HG03575 (cell line): Measurements from ENCODE around the gene SRP68.
"Not testable (repeated sequence)": the region's sequence is repeated elsewhere in the genome, so short reads cannot be mapped to it uniquely, and the experiment has no call there.

Source experiments
- ATAC-seq: cut with Tn5 transposase; IDR thresholded peaks from one replicate; pipeline ENCODE4 v1.9.1; 2021; ENCODE audit not compliant: unreplicated experiment, insufficient number of reproducible peaks, low FRiP score; ENCODE audit errors: extremely low read depth

SRP68 gene

DNA sequence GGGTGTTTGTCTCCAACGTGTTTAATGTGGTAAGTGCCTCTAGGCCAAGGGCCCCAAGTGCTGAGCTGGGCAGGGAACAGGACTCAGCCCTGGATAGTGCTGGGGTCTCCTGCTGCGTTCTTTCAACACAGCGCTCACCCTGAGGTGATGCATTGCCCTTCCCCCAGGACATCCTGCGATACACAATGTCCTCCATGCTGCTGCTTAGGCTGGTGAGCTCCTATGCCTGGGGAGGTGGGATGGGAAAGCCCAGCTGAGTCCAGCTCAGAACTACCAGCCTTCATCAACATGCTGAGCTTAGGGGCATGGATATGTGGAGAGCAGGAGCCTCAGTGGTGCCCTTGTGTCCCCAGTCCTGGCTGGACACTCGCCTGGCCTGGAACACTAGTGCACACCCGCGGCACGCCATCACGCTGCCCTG, 7.2 kb upstream of the SRP68 start:
- no peak for ATAC-seq

DNA sequence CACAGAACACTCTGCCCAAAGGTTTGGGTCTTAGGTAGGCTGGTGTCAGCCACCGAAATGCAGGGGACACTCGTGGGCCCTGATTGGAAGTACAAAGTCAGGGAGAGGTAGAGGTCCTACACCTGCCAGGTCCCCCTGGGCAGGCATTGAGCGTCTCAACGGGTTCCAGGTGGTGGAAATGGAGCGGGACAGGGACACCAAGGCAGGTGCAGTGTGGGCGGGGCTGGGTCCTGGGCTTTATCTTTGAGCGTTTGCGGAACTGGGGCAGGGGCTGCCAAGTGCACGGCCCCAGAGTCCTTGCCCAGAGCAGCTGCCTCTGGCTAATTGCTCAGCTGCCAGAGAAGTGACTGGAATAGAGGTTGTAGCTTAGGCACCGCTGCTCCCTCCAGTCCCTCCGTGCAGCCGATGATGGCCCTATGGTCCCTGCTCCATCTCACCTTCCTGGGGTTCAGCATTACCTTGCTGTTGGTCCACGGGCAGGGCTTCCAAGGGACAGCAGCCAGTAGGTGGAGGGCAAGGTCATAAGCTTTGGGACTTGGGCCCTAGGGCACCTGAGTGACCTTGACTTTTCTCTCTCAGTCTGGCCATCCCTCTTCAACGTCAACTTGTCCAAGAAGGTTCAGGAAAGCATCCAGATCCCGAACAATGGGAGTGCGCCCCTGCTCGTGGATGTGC, 6.7 kb upstream of the SRP68 start, which contains the start of gene ZACN:
Gene ZACN (plus strand): TSS at position 323 of the 675 bp plus-strand sequence. CDS start 83 bp downstream, at position 406.
- no peak for ATAC-seq

DNA sequence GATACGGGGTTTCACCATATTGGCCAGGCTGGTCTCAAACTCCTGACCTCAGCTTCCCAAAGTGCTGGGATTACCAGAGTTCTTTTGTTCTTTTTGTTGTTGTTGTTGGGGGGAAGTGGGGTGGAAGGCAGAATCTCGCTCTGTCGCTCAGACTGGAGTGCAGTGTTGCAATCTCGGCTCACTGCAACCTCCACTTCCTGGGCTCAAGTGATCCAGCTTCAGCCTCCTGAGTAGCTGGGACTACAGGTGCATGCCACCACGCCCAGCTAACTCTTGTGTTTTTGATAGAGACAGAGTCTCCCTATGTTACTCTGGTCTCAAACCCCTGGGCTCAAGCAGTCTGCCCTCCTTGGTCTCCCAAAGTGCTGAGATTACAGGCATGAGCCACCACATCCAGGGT, 6.1 kb upstream of the SRP68 start:
- not testable (repeated sequence) for ATAC-seq

DNA sequence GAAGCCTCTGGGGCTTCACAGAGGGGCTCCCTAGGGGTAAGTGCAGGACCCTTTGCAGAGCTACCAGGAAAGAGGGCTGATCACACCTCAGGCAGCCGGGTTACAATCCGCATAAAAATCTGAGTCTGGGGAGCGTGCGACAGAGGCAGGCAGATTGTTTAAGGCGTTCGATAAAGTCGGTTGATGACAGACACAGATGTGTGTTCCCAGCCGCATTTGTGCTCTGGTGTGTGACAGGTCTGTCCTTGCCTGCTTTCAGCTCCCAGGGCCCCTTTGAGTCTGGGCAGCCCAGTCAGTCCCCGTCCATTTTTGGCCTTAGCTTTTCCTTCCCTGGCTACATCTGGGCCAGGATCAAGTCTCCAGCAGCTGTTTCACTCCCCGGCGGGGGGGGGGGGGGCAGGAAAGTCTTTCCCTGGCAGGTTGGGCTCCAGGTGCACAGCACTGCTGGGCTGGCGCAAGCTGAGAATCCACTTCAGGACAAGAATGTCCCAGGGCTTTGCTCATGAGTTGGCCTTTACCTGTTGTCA, 5.3 kb upstream of the SRP68 start:
- no peak for ATAC-seq

DNA sequence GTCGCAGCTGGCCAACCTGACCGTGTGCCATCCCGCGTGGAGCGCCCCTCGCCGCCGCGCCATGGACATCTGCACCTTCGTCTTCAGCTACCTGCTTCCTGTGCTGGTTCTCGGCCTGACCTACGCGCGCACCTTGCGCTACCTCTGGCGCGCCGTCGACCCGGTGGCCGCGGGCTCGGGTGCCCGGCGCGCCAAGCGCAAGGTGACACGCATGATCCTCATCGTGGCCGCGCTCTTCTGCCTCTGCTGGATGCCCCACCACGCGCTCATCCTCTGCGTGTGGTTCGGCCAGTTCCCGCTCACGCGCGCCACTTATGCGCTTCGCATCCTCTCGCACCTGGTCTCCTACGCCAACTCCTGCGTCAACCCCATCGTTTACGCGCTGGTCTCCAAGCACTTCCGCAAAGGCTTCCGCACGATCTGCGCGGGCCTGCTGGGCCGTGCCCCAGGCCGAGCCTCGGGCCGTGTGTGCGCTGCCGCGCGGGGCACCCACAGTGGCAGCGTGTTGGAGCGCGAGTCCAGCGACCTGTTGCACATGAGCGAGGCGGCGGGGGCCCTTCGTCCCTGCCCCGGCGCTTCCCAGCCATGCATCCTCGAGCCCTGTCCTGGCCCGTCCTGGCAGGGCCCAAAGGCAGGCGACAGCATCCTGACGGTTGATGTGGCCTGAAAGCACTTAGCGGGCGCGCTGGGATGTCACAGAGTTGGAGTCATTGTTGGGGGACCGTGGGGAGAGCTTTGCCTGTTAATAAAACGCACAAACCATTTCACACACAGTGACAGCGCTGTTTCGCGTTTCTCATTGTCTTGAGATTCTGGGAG, 4.7 kb upstream of the SRP68 start:
- no peak for ATAC-seq

DNA sequence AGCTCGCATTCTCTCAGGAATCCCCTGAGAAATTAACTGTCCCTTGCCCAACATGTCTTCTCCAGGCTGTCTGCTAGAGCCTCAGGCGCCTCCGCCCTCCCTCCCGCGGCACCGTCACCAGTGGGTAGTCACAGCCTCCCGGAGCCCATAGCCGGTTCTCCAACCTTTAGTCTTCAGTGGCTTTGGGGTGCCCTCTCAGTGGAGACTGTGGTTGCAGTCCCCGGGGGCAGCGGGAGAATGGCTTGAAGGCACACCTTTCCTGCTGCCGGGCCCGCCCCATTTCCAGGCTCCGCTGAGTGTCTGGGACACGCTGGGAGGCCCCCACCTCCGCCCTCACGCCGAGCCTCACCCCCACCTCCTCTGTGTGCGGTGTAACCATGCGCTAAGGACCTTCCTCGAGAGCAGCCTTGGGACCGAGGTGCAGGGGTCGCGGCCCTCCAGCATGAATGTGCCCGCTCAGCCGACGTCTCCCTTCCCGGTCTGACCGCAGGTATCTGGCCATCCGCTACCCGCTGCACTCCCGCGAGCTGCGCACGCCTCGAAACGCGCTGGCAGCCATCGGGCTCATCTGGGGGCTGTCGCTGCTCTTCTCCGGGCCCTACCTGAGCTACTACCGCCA, 3.9 kb upstream of the SRP68 start:
- no peak for ATAC-seq

DNA sequence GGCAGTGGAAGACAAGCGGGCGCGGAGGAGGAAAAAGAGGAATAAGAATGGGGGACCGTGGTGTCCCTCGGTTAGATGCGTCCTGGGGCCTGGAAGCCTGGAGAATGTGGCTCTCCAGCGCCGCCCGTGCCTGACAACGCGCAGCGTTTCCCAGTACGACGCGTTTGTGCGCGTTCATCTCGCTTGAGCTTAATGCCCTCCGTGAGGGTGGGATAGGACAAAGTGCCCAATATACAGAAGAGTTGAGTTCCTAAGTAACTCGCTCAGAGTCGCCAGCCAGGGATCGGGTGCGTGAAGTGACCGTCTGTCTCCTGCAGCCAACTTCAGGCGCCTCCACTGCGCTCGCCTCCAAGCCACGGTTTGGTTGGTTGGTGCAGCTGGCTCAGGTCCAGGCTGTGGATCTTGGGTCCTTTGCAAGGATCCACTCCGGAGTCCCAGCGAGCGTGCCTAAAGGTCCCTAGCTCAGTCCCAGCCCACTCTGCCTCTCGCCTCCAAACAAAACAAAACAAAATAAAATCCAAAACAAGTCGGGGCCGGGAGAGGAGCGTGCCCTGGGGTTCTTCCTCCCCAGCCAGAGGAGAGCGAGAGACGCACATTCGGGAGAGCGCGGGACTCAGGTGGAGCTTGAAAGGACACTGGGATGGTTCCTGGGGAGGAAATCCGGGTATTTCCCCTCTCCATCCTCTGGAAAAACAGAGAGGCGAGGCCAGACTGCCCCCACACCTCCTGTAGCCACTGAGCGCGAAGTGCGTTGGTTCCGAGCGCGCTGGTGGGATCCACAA, 3.2 kb upstream of the SRP68 start:
- ATAC-seq = no peak

DNA sequence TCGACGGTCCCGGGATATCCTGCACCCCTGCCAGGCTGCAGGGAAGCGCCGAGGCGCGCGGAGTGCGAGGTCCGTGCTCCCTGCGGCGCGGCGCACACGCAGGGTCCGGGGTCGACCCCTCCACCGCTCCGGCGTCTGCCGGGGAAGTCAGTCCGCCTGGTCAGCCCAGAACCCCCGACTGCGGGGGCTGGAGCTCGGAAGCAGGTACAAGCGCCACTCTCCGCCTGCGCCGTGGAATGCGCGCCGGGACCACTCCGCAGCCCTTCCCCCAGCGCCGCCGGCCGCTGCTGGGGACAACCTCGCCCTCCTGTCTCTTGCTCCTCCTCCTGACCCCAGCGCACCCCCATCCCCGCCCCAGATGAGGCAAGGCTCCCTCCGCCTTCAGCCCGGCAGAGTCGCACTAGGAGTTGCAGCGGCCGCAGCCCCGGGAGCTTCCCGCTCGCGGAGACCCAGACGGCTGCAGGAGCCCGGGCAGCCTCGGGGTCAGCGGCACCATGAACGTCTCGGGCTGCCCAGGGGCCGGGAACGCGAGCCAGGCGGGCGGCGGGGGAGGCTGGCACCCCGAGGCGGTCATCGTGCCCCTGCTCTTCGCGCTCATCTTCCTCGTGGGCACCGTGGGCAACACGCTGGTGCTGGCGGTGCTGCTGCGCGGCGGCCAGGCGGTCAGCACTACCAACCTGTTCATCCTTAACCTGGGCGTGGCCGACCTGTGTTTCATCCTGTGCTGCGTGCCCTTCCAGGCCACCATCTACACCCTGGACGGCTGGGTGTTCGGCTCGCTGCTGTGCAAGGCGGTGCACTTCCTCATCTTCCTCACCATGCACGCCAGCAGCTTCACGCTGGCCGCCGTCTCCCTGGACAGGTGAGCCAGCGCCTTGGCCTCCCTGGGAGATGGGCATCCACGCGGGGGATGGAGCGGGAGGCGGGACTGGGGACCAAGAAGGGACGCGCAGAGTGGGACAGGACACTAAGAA, 2.4 kb upstream of the SRP68 start, which contains the start of gene GALR2:
Gene GALR2 (plus strand): TSS at position 392 of the 974 bp plus-strand sequence. CDS start 103 bp downstream, at position 495.
- ATAC-seq = no peak

DNA sequence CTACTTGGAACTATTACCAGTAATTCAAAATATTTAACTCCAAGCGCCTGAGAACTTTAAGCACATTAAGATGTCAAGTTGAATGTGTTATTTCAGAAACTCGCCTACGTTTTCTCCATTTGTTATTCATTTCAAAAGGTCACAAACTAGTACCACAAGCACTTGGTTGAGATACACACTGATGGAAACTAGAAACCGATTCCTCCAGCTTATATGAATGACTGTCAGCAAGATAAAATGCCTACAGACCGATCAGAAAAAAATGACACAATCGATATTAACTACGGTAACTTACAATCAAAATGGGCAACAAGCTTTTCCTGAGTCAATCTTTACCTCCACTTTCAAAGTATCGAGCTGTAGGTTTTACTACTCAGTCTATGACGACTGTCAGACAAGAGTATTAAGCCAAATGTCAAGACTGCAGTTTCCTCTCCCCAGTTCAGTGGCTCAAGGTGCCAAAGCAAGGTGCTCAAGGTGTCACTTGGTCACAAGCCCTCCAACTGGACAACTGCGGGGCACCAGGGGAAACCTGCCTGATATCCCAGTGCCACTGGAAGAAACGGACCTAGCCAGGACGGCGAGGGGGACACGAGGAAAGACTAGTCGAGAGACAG, 678 bp downstream of the SRP68 start:
- ATAC-seq = no peak

DNA sequence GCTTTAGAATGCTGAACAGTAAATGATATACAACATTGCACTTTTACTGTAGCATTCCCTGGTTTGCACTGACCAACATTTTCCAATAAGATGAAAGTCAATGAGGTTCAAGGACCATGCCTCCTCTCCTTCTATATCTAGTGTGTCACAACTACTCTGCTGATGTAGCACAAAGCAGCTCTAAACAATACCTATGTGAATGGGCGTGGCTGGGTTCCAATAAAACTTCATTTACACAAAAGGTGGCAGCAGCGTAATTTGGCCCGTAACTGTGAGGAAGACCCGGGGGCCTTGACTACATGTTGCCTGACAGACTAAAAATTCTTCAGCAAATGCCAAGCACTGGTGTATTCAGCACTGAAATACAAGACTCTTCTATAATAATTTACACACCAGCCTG, 6.5 kb downstream of the SRP68 start:
- no peak for ATAC-seq

DNA sequence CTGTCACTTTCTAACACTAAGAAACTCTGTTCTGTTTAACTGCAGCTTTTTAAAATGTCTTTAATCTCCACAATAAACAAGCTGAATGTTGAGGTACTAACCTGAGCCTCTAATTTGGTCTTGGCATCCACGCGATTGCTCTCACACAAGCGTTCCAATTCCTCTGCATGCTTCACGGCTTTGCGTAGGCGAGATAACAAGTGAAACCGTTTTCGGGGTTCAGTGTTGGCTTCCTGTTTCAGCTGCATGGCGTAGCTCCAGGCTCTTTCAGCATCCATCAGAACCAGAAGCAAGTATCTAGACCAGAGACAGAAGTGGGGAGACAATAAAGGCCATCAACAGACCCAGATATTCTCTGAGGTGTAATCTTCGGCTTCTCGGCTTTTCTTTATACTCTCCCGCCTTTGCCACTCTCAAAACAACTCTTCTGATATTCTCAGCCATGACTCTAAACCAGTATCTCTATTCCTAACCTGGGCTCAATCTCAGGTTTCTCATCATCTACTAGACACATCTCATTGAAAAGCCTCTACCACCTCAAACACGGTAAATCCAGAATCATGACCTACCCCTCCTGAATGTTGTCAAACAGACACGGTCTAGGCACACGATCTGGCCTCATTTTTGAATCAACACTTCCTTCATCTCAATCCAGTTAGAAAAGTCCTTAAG, 8.3 kb downstream of the SRP68 start:
- ATAC-seq = no peak

DNA sequence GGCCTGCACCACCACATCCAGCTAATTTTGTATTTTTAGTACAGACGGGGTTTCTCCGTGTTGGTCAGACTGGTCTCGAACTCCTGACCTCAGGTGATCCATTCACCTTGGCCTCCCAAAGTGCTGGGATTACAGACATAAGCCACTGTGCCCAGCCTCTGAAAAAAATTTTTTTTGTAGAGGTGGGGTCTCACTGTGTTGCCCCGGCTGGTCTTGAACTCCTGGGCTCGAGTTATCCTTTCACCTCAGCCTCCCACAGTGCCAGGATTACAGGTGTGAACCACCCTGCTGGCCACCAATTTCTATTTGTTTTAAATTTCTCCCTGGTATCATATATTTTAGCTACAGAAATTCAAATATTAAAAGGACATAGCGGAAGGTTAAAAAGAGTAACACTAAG, 14.1 kb downstream of the SRP68 start:
- not testable (repeated sequence) for ATAC-seq

DNA sequence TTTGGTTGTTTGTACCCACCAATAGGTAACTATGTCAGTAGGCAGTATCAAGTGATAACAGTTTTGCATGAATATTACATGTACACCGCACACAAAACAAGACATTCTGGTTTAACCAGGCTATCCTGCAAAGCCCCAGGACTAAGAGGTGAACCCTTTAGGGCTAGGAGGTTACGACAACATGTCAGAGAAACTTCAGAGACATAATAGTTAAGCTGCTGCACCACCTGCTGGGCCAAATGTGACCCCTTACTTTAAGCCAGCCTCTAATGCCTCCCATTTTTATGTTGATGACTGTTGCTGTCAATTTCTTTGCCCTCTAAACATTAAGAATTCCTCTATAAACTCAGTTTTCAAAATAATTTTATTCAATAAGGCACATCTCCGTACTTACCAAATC, 15.4 kb downstream of the SRP68 start:
- ATAC-seq = no peak

DNA sequence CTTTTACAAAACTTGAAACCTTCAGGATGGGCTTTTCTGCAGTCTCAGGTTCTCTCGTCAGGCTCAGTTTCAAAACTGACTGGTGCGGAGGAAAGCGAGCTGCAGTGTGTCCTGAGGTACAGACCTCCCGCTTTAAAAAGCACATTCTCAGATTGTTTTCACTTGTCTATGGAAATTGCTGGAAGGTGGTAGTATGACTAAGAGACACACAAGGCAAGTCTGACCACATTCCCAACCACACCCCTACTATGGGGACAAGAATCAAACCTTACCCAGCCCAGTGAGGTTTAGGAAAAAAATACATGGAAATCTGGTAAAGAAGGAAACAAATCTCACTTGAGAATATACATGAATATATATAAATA, 18.2 kb downstream of the SRP68 start:
- ATAC-seq = no peak

DNA sequence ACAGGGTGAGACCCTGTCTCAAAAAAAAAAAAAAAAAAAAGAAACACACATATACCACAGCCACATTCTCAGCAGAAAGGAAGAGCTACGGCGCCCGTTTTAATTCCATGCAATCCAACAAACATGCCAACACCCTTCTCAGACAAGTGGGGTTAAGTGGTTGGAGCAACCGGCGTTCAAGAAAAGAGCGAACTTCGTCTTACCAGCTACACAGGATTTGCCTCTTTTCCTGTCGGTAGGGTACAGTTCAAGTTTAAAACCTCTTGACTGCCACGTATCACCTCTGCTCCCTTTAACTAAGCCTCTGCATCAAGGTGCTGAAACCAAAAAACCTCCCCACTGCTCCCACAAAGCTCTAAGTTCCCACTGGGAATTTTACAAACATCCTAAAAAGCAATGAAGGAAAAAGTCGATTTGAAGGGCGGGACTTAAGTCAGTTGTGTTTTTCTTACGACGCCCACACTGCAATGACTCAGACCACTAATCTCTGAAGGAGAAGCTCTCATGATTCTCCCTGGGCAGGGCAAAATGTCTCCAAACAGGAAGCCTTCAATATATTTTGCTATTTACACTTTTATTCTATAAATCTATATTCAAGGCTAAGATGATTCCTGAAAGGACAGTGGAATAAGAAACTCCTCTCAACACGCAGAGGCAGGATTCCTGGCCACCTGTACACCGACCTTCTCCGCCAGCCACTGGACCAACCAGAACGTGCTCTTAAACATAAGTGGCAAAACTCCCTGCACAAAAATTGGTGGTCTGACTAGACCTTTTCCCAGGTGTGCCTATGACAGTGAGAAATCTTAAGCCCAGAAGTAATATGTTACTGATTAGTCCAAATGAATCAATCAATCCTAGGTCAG, 18.8 kb downstream of the SRP68 start:
- no peak for ATAC-seq

DNA sequence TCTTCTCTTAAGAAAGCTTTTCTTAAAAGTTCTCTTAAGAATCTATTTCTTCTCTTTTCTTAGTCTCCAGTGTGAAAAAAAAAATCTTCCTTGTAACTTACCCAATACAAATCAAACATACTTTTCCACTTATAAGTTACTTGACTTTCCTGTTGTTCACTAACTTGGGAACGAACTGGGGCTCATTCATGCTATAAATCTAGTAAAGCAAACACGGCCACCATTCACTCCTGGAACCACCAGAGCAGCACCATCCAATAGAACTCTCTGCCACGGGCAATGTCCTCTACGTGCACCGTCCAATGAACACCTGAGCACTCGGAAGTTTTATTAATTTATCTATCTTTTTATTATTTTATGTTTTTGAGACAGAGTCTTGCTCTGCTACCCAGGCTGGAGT, 20.8 kb downstream of the SRP68 start:
- no peak for ATAC-seq
